Measurements from ENCODE around the gene SYT6.

SYT6 gene

DNA sequence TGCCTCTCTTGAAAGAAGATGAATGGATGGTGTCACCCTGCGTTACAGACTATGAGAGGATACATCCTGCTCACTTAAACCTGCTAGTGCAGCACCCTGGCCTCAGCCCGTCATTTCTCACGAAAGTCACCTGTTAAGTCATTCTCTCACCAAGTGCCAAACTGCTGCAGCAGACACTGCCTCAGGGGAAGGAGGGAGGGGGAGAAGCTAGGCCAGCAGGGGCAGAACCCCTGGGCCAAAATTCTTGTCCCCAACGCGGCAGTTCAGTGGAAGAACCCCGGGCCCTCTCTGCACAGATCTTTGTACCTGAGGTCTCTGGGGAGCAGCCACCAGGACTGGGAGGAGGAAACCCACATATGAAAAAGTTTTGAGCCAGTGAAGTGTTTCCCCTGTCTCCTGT, 37.6 kb downstream of the SYT6 start:
- DNase-seq: no peak

DNA sequence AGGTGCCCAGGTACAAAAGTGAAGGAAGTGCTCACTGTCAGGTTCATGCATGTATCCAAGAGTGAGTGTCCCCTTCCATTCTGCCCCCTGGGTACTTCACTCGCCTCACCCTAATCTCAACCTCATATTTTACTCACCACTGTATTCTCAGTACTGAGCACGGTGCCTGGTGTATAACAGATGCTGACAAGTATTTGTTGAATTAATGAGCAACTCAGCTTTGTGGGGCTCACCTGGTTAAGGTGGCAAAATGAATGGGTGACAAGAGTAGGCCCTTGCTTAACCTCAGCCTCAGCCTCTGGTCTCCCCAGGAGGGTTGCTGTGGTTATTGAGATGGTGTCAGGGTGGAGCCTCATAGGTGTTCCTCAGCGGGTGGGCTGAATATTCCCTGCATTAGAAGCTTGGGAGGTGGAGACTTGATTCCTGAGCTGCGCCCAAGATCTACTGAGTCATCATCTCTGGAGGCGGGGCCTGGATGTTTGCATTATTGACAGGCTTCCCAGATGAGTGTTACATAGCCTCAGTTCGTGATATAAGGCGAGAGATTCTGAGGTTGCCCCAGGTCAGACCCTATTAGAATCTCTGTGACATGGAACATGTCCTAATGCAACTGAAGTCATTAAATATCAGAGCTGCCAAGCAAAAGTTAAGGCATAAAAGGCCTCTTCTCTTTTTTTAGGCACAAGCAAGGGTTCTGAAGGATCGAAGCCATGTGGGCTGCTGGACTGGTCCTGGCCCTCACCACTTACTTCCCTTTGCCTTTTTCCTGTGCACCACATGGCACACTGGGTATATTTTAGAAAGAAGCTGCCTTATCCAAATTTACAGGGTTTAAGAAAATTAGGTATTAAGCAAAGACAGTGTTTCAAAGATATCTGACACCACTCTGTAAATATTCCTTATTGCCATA, 39.2 kb downstream of the SYT6 start:
- DNase-seq: no peak

DNA sequence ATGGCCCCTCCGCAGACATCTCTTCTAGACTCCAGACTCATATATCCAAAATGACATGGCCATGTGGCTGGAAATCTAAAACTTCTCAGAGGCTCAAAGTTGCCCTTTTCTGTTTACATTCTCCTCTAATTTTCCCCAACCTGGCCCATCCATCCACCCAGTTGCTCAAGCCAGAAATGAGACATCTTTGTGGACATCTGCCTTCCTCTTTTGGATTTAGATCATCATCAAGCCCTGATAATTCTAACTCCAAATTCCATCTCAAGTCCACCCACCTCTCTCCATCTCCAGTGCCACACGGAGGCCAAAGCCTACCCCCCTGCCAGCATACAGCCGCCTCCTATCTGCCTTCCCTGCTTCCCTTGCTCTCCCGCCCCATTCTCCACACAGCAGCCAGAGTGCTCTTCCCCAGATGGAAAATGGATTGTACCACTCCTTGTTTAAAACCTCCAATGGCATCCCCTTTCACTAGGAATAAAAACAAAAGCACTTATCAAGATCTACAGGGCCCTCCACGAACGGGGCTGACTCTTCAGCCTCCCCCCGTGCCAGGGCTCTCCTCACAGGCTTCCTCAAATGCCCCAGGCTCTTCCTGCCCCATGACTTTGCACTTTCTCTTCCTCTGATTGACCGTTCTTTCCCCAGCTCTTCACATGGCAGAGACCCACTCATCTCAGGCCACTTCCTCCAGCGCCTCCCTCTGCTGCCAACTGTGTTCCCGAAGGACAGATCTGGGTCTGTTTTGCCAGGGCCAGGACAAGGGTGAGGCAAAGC, 40.1 kb downstream of the SYT6 start:
- no peak for DNase-seq

DNA sequence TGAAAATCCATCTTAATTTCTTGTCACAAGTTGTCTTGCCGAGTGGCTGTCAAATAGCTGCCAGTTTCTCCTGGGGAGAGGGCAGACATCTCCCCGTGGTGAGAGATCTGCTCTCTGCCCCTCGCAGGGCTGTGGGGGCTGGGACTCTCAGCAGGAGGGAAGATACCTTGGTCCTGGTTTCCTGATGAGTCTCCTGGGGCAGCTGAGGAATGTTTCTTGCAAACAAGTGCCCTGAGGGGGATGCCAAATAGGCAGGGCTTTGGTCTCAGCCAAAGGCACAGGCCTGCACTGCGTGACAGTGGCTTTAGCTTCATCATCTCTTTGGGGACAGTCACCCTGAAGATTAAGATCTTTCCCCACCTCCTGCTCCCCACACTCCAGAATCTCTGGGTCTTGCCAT, 40.9 kb downstream of the SYT6 start:
- DNase-seq: no peak

DNA sequence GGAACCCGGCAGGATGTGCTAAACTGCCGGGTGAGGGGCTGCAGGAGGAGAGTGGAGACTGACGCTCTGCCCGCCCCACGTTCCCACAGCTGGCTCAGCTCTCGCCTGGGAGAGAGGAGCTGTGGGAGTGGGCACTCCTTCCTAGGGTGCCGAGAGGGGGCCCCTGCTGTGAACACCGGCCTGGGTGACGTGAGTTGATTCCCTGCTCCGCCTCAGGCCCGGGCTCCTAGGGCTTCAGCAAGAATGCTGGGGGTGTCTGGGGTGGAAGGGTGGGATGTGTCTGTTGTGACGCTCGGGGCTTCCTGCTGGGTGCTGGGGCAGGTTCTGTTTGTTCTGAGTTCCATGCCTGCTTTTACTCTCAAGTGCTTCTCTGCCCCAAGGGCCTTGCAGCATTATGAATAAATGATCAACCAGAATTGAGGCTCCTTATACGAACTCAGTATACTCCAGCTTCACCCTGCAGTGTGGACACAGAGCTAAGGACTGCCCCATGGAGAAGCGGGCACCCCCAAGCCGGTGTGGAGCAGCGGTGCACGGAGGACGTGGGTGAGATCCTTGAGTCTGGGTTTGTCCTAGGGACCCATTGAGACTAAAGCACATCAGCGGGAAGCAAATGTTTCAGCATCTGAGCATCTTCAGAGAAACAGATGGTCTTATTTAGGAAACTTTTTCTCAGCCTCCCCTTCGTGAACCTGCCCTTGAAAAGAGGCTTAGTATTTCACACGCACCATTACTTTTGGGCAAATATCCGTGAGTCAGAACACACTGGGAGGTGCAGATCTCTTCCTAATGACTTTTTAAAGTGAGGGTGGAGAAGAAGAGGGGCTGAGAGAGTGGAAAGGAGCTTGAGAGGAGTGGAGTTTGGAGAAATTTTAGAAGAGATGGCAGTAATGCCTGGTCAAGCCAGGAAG, 41.7 kb downstream of the SYT6 start:
- no peak for DNase-seq

DNA sequence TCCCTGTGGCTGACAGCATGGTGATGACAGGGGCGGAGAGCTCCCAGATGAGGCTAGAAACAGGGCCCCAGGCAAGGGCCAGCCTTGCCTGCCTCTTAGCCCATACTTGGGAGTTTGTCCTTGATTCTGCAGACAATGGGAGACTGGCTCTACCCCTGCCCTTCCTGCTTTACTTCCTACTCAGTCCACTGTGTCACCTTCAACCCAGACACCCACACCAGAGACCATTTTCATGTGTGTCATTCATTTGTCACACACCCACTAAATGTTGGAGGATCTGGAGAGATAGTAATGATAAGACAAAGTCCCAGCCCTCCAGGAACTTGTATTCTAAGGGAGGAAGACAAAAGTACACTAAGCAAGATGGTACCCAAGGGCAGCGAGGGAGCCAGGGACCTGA, 43.7 kb downstream of the SYT6 start:
- DNase-seq: no peak

DNA sequence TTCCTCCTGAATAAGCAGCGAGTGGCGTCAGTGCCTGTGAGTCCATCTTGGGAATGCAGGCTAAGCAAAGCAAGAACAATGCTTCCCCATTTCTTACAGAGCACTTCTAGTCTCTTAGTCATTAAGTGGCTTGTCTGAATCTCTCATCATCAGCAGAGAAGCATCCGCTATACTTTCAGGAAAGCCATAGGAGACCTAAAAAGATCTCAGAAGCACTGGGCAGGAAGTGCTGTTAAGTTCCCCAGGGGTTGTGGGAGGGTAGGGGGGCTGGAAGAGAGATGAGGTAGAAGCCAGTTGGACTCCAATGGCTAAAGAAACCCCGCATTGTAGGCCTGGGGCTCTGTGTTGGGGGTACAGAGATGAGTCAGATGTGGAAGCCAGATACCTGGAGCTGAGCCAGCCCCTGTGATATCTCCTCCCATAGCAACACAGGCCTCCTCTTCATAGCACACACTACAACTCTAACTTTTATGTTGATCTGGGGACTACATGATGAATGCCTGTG, 44.9 kb downstream of the SYT6 start:
- DNase-seq: no peak

DNA sequence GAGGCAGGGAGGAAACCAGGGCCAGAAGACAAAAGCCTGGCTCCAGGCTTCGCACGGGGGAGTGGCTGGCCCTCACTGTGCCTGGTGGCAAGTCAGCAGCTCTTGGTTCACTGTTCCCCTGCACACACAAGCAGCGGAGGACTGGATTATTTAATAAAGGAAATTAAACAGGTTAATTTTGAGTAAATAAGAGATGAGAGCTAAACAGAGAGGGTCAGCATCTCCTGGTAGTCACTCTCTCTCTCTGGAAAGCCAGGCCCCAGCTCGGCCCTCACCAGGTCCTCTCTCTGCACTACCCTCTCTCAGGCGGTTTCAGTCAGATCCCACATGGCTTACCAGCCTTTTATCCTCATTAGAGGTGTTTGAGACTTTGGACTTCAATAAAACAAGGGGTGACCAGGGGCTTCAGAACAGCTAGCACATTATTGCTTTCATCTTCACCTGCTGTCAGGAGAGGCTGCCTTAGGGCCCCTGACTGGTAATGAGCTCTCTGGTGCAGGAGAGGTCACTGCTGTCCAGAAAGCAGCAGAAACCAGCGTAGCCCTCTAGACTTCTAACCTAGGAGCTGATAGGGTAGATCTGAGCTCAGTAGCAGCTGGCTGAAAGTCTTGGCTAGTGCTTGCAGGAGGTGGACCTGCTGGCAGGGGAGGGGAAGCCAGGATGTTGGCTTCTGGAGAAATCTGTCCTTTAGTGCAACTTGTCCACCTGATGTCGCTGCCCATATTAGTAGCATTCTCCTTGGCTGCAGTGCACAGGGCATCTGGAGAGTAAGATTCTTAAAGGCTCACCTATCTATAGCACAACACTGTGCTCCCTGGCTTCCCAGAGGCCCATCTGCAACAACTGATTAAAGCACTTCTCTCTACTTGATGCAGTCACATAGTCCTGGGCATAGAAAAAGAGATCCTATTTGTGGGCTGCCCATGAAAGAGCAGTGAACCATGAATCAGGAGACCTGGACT, 45.9 kb downstream of the SYT6 start:
- no peak for DNase-seq

DNA sequence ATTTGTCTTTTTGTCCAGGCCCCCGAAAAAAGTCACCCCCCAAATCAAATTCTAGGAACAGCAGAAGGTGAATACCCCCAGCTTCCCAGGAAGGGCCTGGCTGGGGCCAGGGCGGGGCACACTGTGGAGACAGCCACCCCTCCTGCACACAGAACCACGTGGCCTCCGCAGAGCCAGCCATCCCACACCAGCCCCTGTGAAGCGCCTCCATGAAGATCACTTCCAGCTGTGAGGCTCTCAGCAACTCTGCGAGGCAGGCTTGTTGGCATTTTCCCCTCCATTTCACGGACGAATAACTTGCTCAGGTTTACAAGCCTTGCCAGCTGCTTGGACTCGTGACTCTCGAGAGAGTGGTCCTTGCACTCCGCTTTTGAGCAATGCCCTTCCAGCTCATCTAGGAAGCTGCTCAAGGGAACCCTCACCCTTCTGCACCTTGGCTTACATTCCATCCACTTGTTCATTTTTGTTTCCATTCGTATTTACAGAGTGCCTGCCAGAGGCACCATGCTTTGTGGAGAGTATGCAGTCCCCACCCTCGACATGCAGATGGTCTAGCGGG, 48.2 kb downstream of the SYT6 start:
- no peak for DNase-seq

DNA sequence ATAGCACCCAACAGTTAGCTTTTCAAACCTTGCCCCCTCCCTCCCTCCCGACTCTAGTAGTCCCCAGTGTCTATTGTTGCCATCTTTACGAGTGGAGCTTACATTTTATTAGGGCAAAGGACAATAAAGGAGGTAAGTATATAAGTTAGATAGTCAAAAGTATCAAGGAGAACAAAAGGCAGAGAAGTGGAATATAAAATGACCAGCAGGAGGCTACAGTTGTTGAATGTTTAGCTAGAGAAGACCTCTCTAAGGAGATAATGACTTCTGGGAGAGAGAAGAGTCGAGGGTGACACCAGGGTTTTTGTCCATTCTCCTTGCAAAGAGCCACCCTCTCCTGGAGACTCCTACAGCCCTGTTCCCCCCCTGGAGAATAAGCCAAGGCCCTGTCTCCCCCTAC, 48.7 kb downstream of the SYT6 start:
- DNase-seq: no peak

DNA sequence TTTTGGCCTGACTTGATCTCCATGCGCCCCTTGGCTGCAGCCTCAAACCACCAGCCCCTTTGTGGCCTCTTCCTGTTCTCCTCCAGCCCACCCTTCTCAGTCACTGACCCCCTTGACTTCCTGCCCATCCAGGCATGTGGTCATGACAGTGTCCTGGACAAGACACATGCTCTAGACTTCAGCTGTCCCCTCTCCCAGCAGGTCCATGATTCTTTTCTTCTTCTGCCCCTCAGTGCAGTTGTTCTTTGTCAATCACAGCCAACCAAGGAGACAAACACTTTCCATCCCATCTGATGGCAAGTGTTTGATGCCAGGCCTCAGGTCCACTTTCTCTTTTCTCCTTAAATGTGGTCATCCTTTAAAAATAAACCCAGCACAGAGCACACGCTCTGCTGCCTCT, 49.7 kb downstream of the SYT6 start:
- DNase-seq: no peak

DNA sequence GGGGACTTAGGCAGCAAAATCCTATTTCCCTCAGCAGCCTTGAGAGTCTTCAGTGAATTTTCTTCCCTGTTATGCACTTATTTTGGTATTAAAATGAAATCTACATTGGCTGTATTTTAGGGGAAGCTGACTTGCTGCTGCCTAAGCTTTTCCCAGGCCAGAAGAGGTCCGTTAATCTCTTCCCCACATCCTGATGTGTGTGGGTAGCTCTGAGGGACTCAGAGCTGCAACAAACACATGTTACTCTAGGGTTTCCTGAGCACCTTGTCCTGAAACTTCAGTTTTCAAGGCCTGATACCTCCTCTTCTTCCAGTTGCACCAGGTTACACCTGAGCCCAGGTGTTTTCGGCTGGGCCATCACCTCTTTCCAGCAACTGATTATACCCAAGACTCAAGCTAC, 51.5 kb downstream of the SYT6 start:
- no peak for DNase-seq

DNA sequence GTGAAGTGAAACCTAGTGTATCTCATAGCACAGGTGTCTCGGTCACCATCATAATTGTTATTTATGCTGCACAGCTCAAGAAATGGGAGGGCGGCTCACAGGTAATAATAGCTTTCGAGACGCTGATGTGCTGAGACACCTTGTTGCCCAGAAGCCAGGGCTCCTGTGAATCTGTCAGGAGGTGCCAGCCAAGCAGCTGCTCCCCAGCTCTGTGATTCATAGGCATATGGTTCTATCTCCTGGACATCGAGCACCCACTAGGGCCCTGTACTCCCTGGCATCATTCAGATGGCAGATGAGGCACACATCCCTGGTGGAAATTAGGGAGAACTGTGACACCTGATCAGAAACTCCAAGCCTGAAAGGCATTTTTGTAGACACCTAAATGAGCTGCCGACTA, 53.5 kb downstream of the SYT6 start:
- DNase-seq: no peak

DNA sequence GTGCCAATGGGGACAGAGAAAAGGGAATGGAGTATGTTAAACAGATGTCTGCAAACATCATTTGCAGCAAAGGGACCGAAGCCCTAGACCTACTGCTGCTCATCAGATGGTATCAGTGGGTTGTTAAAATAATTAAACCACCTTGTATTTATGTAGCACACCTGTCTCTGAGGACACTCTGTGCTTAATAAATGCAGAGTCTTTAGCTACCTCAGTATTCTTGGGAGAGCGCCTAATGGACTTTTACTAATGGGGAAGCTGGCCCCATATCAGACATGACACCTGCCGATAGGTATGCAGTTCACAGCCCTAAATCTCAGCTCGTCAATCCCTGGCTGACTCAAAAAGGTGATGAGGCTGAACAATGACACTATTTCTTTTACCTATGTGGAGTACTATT, 54.4 kb downstream of the SYT6 start:
- no peak for DNase-seq

DNA sequence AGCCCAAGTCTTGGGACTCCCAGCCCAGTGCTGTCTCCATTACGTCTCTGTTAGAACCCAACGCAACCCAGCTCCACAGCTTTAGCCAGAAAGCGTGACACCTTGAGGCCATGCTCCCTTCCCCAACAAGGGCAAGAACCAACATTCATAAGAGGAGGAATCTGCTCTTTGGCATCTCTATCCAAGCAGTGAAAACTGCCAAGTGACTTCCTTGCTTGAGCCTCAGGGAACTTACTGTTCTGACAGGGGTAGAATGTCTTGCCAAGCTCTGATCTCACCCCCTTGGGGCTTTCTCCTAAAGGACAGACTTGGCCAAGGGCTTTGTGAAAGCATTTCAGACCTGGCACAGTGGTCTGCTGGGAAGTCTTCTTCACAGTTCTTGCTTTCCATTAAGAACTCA, 56.6 kb downstream of the SYT6 start:
- no peak for DNase-seq

DNA sequence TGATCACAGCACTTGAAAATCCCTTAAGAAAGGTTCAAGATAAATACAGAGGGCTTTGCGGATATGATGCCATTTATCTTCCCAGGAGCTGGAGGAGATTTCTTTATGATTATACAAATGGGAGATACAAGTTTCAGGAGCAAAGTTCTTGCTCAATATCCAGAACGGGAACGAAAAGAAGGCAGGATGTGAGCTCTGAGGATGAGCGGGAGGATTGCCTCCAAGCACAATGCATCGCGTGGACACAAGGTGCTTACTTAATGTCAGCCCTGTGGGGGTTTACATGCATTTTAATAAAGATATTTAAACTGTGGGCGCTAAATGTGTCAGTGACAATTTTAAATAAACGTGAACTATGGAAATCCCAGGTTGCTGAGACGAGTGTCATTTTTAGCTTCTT, 59.0 kb downstream of the SYT6 start:
- DNase-seq: no peak

DNA sequence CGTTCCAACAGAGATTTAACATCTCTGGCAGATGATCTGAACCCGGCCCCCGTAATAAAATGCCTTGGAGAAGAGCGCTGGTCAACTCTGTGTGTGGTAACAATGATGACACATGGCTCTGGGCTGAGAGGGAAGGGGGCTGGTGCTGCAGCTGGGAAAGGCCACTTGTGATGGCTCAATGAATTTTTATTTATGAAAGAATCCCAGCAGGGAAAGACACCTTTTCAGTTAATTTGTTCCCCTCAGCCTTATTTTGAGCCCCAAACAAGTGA, 59.4 kb downstream of the SYT6 start:
- no peak for DNase-seq

DNA sequence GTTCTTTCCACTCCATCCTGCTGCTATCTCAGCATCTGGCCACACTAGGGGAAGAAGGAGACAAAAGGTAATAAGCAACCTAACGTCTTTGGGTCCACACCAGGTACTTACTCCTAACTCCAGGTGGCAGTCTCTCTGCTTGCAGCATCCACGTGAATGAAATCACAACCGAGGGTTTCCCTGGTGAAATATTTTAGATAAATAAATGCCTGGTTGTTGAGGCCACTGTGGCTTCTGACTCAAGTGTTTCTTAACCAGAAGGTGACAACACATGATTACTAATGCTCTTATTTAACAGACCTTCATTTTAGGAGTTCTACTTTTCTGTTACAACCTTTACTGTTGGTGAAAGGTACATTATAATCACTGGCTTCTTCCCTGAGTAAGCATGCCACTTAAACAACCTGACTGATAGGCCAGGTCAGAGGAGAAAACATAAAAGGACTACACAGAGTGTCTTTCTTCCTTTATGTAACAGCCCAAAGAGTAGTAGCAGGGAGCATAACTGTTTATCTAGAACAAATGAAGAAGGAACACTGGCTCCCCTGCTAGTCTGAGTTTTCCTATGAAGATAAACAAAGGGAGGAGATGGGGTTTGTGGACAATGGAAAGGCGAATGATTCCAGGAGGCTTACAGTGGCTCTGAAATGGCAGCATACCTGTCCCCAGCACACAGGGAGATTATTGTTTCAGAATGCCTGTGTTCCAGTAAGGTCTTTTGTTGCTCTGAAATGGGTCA, 59.9 kb downstream of the SYT6 start:
- no peak for DNase-seq

DNA sequence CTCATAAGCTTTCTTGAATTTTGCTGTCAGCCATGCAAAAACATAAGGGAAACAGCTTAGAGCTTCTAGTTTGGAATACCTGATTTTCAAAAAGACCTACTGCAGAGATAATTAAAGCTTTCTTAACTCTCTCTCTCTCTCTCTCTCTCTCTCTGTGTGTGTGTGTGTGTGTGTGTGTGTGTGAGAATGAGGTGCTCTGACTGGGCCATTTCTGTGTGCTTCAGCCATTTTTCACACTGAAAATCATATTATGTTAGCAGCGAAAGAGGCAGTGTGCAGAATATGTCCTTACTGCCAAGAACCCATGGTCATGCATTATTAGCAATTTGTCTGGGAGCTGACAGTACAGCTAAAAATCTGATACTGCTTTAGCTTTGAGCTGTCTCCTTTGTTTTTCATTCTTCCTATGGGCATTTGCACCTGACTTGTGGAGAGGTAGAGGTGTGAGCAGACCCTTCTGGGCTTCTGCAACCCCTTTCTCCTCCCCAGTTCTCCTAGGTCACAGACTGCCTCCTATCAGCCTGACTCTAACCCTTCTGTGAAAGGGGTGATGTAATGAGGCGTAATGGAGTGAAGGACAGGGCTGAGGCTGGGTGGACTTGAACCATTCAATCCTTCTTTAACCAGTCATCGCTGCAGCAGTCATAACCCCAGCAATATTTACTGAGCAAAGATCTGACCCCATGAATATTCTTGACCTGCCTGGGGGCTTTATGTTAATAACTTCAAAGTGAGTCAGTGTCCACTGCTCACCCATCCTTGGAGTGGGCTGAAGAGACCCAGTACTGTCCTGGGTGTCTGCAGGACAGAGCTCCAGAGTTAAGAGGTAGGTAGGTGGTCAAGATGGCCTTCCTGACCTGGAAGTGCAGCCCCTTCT, 61.2 kb downstream of the SYT6 start:
- no peak for DNase-seq

DNA sequence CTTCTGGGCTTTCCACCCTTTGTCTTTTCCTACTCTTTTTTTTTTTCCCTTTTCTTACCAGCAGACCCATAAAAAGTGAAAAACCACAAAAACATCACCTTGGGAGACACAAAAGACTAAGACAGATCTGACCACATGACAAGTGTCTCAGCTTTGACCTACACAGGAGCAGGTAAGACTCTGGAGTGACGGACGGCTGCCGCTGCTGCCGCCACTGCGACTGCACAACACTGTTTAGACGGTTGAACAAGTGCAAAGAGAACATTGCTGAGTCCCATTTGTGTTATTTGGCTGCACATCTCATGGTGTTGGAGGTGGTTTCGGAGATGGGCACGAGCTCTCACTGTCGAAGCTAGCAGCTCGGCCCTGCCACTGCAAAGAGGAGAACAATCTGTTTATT, 62.0 kb downstream of the SYT6 start:
- no peak for DNase-seq

Measured in SIG-M5 (cell line).